Natural killer cell (primary cell): ENCODE results near the gene ZDHHC14. TPM values are rescaled to one million over a fixed set of nuclear protein-coding genes. Genes with fewer than 3 reads are reported as not detected.

Source experiments
- ATAC-seq, 3 donors: fragments of 150-1000 bp in 2 of 3; fragments of 200-7000 bp in 1 of 3; cut with Tn5 transposase; 1 replicate in 1 of 3; 2 replicates in 2 of 3; pipeline ENCODE4 v1.10.0; 2021; ENCODE audit warnings: mild to moderate bottlenecking in 2 of 3, moderate library complexity in 2 of 3
- DNase-seq, 2 donors: peaks; one replicate each; pipeline versions ENCODE4 v3.0.0 to v3.0.0-alpha.2; 2013 to 2021; ENCODE audit warnings: mixed read lengths in 1 of 2
- H3K27ac ChIP-seq: one replicate; pipeline ENCODE4 v1.5.1; 2013; ENCODE audit warnings: mild to moderate bottlenecking, low read length
- H3K27me3 ChIP-seq: one replicate; pipeline ENCODE4 v1.6.1; 2013; ENCODE audit warnings: low read length; ENCODE audit not compliant: control insufficient read depth, insufficient read depth
- H3K36me3 ChIP-seq: one replicate; pipeline ENCODE4 v1.6.1; 2013; ENCODE audit warnings: low read length; ENCODE audit not compliant: control insufficient read depth, insufficient read depth
- H3K4me1 ChIP-seq: one replicate; pipeline ENCODE4 v1.6.1; 2013; ENCODE audit warnings: low read length; ENCODE audit not compliant: control insufficient read depth, insufficient read depth
- H3K4me3 ChIP-seq: one replicate; pipeline ENCODE4 v1.5.1; 2013; ENCODE audit warnings: low read length
- H3K9me3 ChIP-seq: one replicate; pipeline ENCODE4 v1.6.1; 2013; ENCODE audit warnings: low read length; ENCODE audit not compliant: control insufficient read depth, insufficient read depth
- H3K27ac Mint-ChIP-seq, 2 donors: one replicate each; pipeline ENCODE4 v1.8.0; 2022; ENCODE audit warnings: mild to moderate bottlenecking in 2 of 2, mixed read lengths in 2 of 2, moderate library complexity in 1 of 2
- H3K27me3 Mint-ChIP-seq, 2 donors: one replicate each; pipeline ENCODE4 v1.8.0; 2022; ENCODE audit warnings: low read depth in 2 of 2, mixed read lengths in 2 of 2
- H3K36me3 Mint-ChIP-seq: one replicate; pipeline ENCODE4 v1.8.0; 2022; ENCODE audit warnings: mixed read lengths
- H3K4me1 Mint-ChIP-seq, 2 donors: one replicate each; pipeline ENCODE4 v1.8.0; 2022; ENCODE audit warnings: mixed read lengths in 2 of 2
- H3K4me3 Mint-ChIP-seq: one replicate; pipeline ENCODE4 v1.8.0; 2022; ENCODE audit warnings: mild to moderate bottlenecking, moderate library complexity, mixed read lengths
- H3K9me3 Mint-ChIP-seq, 2 donors: one replicate each; pipeline ENCODE4 v1.8.0; 2022; ENCODE audit warnings: mixed read lengths in 2 of 2
- WGBS: methylation state at CpG from one replicate; pipeline ENCODE4 v1.1.7; 2013; ENCODE audit warnings: missing lambda C conversion rate; ENCODE audit not compliant: insufficient coverage; 5-methylcytosine and 5-hydroxymethylcytosine counted together
- intact Hi-C: fragments of 100-400 bp; cut with micrococcal nuclease; formaldehyde crosslinking; loops from one replicate; pipeline ENCODE4 v1.14.2; 2022
- total RNA-seq, 4 donors: library from RNA; stranded (reverse); fragments of 120-200 nt in 1 of 4; gene quantifications; one replicate each; pipeline versions ENCODE4 v1.2.3 to v1.2.4, GENCODE V29; 2013 to 2022
- TF ChIP-seq, protein P1 (sequence below): fragments of 200-600 bp; IDR thresholded peaks from one replicate; pipeline ENCODE4 v1.8.0; 2022; ENCODE audit warnings: antibody characterized with exemption

The ZDHHC14 gene
- total RNA-seq, 3 donors from 2014 or later (not counting 1 experiment from before 2014, with no cell fraction given), result 6.7 to 11.3 (median 10.6) TPM

DNA sequence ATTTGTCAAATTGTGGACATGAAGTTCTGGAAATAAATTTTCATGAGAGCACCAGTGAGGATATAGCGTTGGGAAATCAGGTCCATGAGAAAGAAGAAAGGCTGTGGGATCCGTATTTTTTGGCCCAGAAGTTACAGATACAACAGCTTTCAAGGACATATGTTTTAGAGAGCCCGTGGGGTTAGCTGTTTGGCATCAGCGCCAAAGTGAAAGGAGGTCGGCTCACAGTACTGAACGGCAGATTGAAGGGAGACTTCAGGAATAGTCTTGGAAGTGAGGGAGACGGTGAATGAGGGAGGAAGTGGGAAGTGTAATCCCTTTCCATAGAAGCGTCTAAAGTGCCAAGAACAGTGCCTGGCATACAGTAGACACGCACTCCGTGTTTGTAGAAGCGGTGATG, 31.8 kb downstream of the ZDHHC14 start:
- Mint-ChIP-seq H3K4me1 (peaks cover 0 to 6% of the 10 kb centered on the region in 2 donors), H3K27me3 (no peaks in the 10 kb centered on the region), H3K9me3 (no peaks in the 10 kb centered on the region), H3K4me3 (no peak overlapping the region), H3K27ac (no peak overlapping the region), H3K36me3 (no peaks in the 10 kb centered on the region)
- Histone ChIP-seq H3K4me3 (no peak overlapping the region), H3K27ac (no peak overlapping the region), H3K36me3 (no peaks in the 10 kb centered on the region), H3K9me3 (no peaks in the 10 kb centered on the region), H3K27me3 (no peaks in the 10 kb centered on the region), H3K4me1 (no peaks in the 10 kb centered on the region)
- WGBS, result 99% methylated on average over 11 of the region's 11 CpGs
- intact Hi-C loops, result no loop called here
- ATAC-seq (no peak), DNase-seq (no peak)
- TF ChIP-seq, protein P1, sequence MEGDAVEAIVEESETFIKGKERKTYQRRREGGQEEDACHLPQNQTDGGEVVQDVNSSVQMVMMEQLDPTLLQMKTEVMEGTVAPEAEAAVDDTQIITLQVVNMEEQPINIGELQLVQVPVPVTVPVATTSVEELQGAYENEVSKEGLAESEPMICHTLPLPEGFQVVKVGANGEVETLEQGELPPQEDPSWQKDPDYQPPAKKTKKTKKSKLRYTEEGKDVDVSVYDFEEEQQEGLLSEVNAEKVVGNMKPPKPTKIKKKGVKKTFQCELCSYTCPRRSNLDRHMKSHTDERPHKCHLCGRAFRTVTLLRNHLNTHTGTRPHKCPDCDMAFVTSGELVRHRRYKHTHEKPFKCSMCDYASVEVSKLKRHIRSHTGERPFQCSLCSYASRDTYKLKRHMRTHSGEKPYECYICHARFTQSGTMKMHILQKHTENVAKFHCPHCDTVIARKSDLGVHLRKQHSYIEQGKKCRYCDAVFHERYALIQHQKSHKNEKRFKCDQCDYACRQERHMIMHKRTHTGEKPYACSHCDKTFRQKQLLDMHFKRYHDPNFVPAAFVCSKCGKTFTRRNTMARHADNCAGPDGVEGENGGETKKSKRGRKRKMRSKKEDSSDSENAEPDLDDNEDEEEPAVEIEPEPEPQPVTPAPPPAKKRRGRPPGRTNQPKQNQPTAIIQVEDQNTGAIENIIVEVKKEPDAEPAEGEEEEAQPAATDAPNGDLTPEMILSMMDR, result no peak

DNA sequence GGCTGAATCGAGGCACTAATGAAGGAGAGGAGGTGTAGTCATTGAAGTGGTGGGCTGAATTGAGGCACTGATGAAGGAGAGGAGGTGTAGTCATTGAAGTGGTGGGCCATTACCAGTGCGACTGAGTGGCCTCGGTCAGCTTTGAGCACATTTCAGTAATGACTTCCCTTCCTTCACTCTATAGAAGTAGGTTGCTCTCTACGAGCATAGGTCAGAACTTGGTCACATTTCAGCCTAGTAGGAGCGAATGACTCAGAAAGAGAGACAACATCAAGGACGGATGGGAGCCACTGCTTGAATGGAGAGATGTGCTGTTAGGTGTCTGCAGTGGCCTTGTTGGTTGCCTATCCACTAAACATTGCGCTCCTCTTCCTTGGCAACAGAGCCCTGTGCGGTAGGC, 39.5 kb downstream of the ZDHHC14 start:
- Mint-ChIP-seq H3K36me3 (no peaks in the 10 kb centered on the region), H3K4me1 (peaks cover 0 to 14% of the 10 kb centered on the region in 2 donors), H3K9me3 (no peaks in the 10 kb centered on the region), H3K27ac (peak overlapping the region in 1 of 2 donors; percentile 31), H3K27me3 (no peaks in the 10 kb centered on the region), H3K4me3 (no peak overlapping the region)
- no peaks in the 10 kb centered on the region for H3K27me3 ChIP-seq
- no peak overlapping the region for H3K27ac ChIP-seq
- H3K36me3 ChIP-seq, result no peaks in the 10 kb centered on the region
- WGBS, result 83% methylated on average over 8 of the region's 8 CpGs
- ATAC-seq (no peak), DNase-seq (no peak)
- TF ChIP-seq, protein P1, result no peak
- no peaks in the 10 kb centered on the region for H3K9me3 ChIP-seq
- H3K4me3 ChIP-seq, result no peak overlapping the region
- H3K4me1 ChIP-seq, result no peaks in the 10 kb centered on the region
- intact Hi-C loops, result no loop called here

DNA sequence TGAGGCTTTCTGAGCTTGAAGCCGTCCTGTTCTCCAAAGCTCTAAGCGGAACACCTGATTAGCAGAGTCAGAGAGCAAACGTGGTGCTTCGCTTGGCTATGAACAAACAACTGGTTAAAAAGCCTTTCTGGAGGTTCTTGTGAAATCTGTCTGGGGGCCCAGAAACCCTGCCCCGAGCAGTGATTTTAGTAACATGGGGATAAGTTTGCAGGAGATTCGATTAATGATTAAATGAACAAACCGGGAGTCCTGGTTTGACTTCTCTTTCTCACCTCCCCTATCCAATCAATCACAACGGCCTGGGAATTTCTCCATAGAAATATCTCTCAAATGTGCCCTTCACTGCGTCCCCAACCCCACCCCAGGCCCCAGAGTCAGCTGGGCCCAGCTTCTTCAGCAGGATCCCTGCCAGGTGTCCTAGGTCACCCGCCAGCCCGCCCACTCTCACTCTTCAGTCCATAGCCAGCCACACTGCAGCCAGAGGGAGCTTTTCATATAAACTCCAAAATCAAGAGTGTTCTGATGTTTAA, 43.6 kb downstream of the ZDHHC14 start:
- no peaks in the 10 kb centered on the region for H3K9me3 Mint-ChIP-seq
- Histone ChIP-seq H3K27me3 (no peaks in the 10 kb centered on the region), H3K4me1 (no peaks in the 10 kb centered on the region), H3K36me3 (no peaks in the 10 kb centered on the region), H3K27ac (no peak overlapping the region), H3K9me3 (no peaks in the 10 kb centered on the region), H3K4me3 (no peak overlapping the region)
- intact Hi-C loops, result no loop called here
- H3K4me1 Mint-ChIP-seq, result peaks cover 0 to 17% of the 10 kb centered on the region in 2 donors
- TF ChIP-seq, protein P1, result no peak
- no peaks in the 10 kb centered on the region for H3K27me3 Mint-ChIP-seq
- no peak overlapping the region for H3K4me3 Mint-ChIP-seq
- ATAC-seq (no peak), DNase-seq (no peak)
- 91% methylated on average over 10 of the region's 11 CpGs for WGBS
- H3K27ac Mint-ChIP-seq, result no peak overlapping the region
- H3K36me3 Mint-ChIP-seq, result no peaks in the 10 kb centered on the region

DNA sequence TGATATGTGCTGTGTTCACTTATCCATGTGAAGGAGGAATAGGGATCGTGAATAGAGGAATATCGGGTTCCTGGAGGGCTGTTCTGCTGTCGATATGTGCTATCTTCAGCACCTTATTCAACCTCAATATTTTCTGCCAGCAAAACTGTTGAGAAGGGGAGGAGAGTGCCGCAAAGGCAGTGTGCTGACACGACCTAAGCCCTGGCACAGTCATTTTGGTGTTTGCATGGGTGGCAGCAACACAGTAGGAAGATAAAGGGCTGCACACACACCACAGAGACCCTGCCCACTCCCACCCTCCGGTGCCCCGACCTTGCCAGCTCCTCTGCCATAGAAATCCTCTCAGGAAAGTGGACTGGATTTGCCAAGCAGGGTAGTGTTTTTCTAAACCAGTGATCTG, 47.0 kb downstream of the ZDHHC14 start:
- Histone ChIP-seq H3K9me3 (no peaks in the 10 kb centered on the region), H3K27ac (no peak overlapping the region), H3K27me3 (no peaks in the 10 kb centered on the region), H3K4me1 (no peaks in the 10 kb centered on the region), H3K36me3 (no peaks in the 10 kb centered on the region), H3K4me3 (no peak overlapping the region)
- WGBS, result 91% methylated on average over 6 of the region's 7 CpGs
- Mint-ChIP-seq H3K27me3 (no peaks in the 10 kb centered on the region), H3K4me3 (no peak overlapping the region), H3K9me3 (no peaks in the 10 kb centered on the region), H3K36me3 (no peaks in the 10 kb centered on the region), H3K27ac (no peak overlapping the region), H3K4me1 (peaks cover 5 to 6% of the 10 kb centered on the region in 2 donors)
- no peak for ATAC-seq
- intact Hi-C loops, result no loop called here
- no peak for DNase-seq
- TF ChIP-seq, protein P1, result no peak
